Measurements from ENCODE around the gene LRRC56.
A peak's percentile ranks its signal among the peaks of the same experiment; 100 is the strongest.

The LRRC56 gene

GRCh38 chr11:551131-551530, 13.8 kb downstream of the LRRC56 start:
- no peak overlapping the region for H3K9ac ChIP-seq (ENCODE audit: low read depth, low read length)

DNA sequence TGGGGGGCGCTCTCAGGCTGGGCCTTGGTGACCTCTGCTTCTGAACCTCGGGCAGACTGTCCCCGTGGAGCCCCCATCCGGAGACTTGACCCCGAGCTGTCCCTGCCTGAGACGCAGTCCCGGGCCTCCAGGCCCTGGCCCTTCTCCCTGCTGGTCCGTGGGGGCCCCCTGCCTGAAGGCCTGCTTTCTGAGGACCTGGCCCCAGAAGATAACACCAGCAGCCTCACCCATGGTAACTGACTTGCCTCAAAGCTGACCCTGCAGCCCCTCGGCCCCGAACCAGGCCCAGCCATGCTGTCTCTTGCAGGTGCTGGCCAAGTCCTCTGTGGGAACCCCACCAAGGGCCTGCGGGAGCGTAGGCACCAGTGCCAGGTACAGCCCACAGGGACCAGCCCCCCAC, 14.3 kb downstream of the LRRC56 start:
- no peaks in the 10 kb centered on the region for H3K36me3 ChIP-seq (ENCODE audit: control insufficient read depth, insufficient read depth, low read length)
- H3K27ac ChIP-seq (ENCODE audit: low read depth, low read length) = no peak overlapping the region
- H3K27me3 ChIP-seq (ENCODE audit: control insufficient read depth, insufficient read depth, low read length) = peaks cover 12% of the 10 kb centered on the region
- no peaks in the 10 kb centered on the region for H3K4me1 ChIP-seq (ENCODE audit: control insufficient read depth, insufficient read depth, low read length)
- H3K9ac ChIP-seq (ENCODE audit: low read depth, low read length) = no peak overlapping the region
- H3K4me3 ChIP-seq (ENCODE audit: low read depth, low read length) = no peak overlapping the region
- no peaks in the 10 kb centered on the region for H3K9me3 ChIP-seq (ENCODE audit: control insufficient read depth, insufficient read depth, low read length)

More at GRCh38 chr11:551131-551530, 13.8 kb downstream of the LRRC56 start:
- Histone ChIP-seq H3K27me3 (ENCODE audit: control insufficient read depth, insufficient read depth, low read length) (peaks cover 7% of the 10 kb centered on the region), H3K4me1 (ENCODE audit: control insufficient read depth, insufficient read depth, low read length) (no peaks in the 10 kb centered on the region), H3K4me3 (ENCODE audit: low read depth, low read length) (no peak overlapping the region), H3K27ac (ENCODE audit: low read depth, low read length) (no peak overlapping the region), H3K36me3 (ENCODE audit: control insufficient read depth, insufficient read depth, low read length) (no peaks in the 10 kb centered on the region), H3K9me3 (ENCODE audit: control insufficient read depth, insufficient read depth, low read length) (no peaks in the 10 kb centered on the region)

- Histone ChIP-seq H3K36me3 (ENCODE audit: control insufficient read depth, insufficient read depth, low read length) (no peaks in the 10 kb centered on the region), H3K9ac (ENCODE audit: low read depth, low read length) (no peak overlapping the region), H3K27ac (ENCODE audit: low read depth, low read length) (no peak overlapping the region), H3K27me3 (ENCODE audit: control insufficient read depth, insufficient read depth, low read length) (peaks cover 27% of the 10 kb centered on the region), H3K4me1 (ENCODE audit: control insufficient read depth, insufficient read depth, low read length) (no peaks in the 10 kb centered on the region), H3K9me3 (ENCODE audit: control insufficient read depth, insufficient read depth, low read length) (no peaks in the 10 kb centered on the region), H3K4me3 (ENCODE audit: low read depth, low read length) (no peak overlapping the region)
Measured at GRCh38 chr11:553083-553987, 16.0 kb downstream of the LRRC56 start.

- Histone ChIP-seq H3K36me3 (ENCODE audit: control insufficient read depth, insufficient read depth, low read length) (no peaks in the 10 kb centered on the region), H3K9me3 (ENCODE audit: control insufficient read depth, insufficient read depth, low read length) (no peaks in the 10 kb centered on the region), H3K9ac (ENCODE audit: low read depth, low read length) (no peak overlapping the region), H3K4me3 (ENCODE audit: low read depth, low read length) (no peak overlapping the region), H3K27ac (ENCODE audit: low read depth, low read length) (no peak overlapping the region), H3K27me3 (ENCODE audit: control insufficient read depth, insufficient read depth, low read length) (peaks cover 27% of the 10 kb centered on the region), H3K4me1 (ENCODE audit: control insufficient read depth, insufficient read depth, low read length) (no peaks in the 10 kb centered on the region)
Measured at GRCh38 chr11:553988-554340, 16.6 kb downstream of the LRRC56 start.

DNA sequence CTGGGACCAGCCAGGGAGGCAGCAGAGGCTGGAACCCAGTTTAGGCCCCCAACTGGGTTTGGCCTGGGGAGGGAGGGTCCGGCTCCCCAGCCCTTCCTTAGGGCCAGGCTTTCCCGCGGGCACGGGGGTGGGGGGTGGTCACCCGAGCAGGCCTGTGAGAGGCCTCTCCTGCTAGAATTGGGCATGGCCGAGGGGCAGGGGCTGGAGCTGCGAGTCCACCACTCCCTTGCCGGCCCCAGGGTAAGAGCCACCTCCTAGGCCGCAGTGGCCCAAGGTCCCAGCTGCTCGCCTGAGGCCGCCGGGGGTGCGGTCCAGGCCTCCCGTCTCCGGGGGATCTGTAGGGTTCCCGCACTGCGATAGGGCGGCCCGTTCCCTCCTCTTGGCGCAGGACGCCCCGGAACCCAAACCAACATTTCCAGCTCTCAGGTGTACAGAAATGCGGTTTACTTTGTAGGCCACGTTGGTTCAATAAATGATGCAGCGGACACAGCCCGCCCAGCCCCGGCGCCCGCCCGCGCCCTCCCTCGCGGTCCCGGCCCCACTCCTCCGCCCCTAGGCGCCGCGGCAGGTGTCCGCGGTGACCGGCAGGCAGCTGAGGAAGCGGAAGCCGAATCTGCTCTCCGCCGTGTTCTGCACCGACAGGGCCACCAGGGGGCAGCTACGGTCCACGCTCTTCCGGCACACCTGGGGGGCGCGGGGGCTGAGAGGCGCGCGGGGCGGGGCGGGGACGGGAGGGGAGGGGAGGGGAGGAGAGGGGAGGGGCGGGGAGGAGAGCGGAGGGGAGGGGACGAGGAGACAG, 17.3 kb downstream of the LRRC56 start:
- H3K4me1 ChIP-seq (ENCODE audit: control insufficient read depth, insufficient read depth, low read length) = no peaks in the 10 kb centered on the region
- H3K36me3 ChIP-seq (ENCODE audit: control insufficient read depth, insufficient read depth, low read length) = no peaks in the 10 kb centered on the region
- no peak overlapping the region for H3K9ac ChIP-seq (ENCODE audit: low read depth, low read length)
- peak overlapping the region; percentile 28 for H3K27ac ChIP-seq (ENCODE audit: low read depth, low read length)
- peaks cover 27% of the 10 kb centered on the region for H3K27me3 ChIP-seq (ENCODE audit: control insufficient read depth, insufficient read depth, low read length)
- no peaks in the 10 kb centered on the region for H3K9me3 ChIP-seq (ENCODE audit: control insufficient read depth, insufficient read depth, low read length)
- H3K4me3 ChIP-seq (ENCODE audit: low read depth, low read length) = peak overlapping the region; percentile 54

DNA sequence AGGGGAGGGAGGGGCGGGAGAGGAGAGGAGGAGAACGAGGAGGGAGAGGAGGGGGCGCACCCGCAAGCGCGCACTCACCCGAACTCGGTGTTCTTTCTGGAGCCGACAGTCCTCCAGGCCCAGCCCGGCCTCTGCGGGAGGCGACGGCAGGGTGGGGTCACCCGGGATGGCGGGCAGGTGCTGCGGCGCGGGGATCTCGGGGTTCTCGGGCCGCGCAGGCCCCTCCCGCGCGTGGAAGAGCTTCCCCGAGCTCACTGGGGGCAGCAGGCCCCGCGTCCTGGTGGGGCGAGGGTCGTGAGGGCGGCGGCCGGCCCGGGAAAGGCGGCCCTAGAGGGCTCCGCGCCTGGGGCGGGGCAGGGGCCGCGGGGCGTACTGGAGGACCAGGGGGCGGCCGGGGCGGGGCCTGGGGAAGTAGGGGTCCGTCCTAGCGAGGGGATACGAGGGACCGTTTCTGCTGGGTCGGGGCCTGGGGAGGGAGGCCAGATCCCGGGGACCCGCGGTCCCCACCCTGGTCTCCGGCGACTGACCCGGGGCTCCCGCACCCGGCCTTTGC, 18.0 kb downstream of the LRRC56 start:
- peaks cover 27% of the 10 kb centered on the region for H3K27me3 ChIP-seq (ENCODE audit: control insufficient read depth, insufficient read depth, low read length)
- no peaks in the 10 kb centered on the region for H3K36me3 ChIP-seq (ENCODE audit: control insufficient read depth, insufficient read depth, low read length)
- H3K9ac ChIP-seq (ENCODE audit: low read depth, low read length) = no peak overlapping the region
- no peaks in the 10 kb centered on the region for H3K9me3 ChIP-seq (ENCODE audit: control insufficient read depth, insufficient read depth, low read length)
- H3K4me1 ChIP-seq (ENCODE audit: control insufficient read depth, insufficient read depth, low read length) = peaks cover 6% of the 10 kb centered on the region
- H3K27ac ChIP-seq (ENCODE audit: low read depth, low read length) = no peak overlapping the region
- H3K4me3 ChIP-seq (ENCODE audit: low read depth, low read length) = peak overlapping the region; percentile 69

DNA sequence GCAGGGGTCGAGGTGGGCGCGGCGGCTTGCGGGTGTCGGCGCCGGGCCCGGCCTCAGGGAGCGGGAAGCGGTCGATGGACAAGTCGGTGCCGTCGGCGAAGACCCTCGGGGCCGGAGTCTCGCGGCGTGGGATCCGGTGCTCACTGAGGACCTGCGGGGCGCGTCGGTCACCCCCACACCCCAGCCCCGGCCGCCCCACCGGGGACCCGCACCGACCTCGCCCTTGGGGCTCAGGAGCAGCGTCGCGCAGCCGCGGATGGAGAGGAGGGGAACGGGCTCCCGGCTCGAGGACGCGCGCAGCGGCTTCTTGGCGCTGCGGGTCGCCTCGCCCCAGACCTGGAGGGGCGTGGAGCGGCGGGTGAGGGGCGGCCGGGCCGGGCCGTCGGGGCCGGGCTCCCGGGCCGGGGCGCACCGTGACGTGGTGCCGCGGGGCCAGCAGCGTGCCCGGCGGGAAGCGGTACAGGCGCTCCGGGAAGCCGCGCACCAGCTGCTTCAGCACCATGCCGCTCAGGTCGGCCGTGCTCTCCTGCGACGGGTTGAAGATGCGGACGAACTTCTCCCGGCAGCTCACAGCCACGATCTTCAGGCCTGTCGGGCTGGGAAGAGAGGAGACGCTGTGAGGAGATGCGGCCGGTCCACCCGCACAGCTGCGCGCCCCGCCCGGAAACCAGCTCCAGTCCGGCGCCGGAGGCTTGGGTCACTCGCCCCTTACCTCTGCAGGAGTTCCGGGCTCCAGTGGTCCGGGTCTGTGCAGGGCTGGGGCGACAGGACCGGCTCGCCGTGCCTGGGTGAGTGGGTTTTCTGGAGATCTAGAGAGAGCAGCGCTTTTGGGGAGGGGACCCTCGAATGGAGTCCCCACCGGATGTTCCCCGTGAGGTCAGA, 18.7 kb downstream of the LRRC56 start:
- peak overlapping the region; percentile 69 for H3K4me3 ChIP-seq (ENCODE audit: low read depth, low read length)
- peaks cover 6% of the 10 kb centered on the region for H3K4me1 ChIP-seq (ENCODE audit: control insufficient read depth, insufficient read depth, low read length)
- H3K9ac ChIP-seq (ENCODE audit: low read depth, low read length) = no peak overlapping the region
- no peaks in the 10 kb centered on the region for H3K9me3 ChIP-seq (ENCODE audit: control insufficient read depth, insufficient read depth, low read length)
- H3K27me3 ChIP-seq (ENCODE audit: control insufficient read depth, insufficient read depth, low read length) = peaks cover 27% of the 10 kb centered on the region
- no peaks in the 10 kb centered on the region for H3K36me3 ChIP-seq (ENCODE audit: control insufficient read depth, insufficient read depth, low read length)
- H3K27ac ChIP-seq (ENCODE audit: low read depth, low read length) = no peak overlapping the region

- Histone ChIP-seq H3K9me3 (ENCODE audit: control insufficient read depth, insufficient read depth, low read length) (no peaks in the 10 kb centered on the region), H3K9ac (ENCODE audit: low read depth, low read length) (no peak overlapping the region), H3K4me1 (ENCODE audit: control insufficient read depth, insufficient read depth, low read length) (peaks cover 9% of the 10 kb centered on the region), H3K36me3 (ENCODE audit: control insufficient read depth, insufficient read depth, low read length) (no peaks in the 10 kb centered on the region), H3K27me3 (ENCODE audit: control insufficient read depth, insufficient read depth, low read length) (peaks cover 27% of the 10 kb centered on the region), H3K4me3 (ENCODE audit: low read depth, low read length) (peak overlapping the region; percentile 69), H3K27ac (ENCODE audit: low read depth, low read length) (no peak overlapping the region)
Measured at GRCh38 chr11:556662-557256, 19.4 kb downstream of the LRRC56 start.

DNA sequence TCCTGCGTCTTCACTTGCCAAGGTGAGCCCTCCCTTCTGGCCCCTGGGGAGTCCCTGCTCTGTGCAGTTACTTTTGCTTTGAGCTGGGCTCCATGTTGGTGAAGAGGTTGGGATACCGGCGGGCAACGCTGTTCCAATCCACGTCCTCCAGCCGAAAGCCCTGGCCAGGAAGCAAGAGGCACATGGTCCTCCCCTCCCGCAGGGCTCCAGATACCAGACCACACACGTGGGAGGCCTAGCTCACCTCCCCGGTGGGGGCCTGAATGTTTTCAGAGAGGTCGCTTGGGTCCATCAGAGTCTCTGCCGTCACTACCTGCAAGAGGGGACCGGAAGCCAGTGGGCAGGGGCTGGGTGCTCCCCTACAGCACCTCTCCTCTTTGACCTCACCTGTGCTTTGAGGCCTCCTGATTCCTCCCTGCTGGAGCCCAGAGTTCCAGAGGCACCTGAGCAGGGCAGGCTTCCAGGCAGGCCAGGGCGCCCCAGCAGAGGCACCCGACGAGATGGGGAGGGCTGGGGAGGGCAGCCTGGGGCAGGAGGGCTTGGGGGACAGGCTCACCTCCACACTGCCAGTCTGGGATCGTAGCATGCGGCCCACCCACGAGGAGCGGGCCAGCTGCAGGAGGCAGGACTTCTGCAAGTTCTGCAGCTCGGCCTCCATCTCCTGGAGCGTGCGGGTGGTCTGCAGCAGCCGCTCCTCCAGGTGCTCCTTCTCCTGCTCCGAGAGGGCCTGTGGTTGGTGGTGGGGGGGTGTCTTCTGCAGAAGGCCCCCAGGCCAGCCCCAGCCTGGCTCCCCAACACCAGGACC, 20.2 kb downstream of the LRRC56 start:
- Histone ChIP-seq H3K27ac (ENCODE audit: low read depth, low read length) (no peak overlapping the region), H3K9ac (ENCODE audit: low read depth, low read length) (no peak overlapping the region), H3K36me3 (ENCODE audit: control insufficient read depth, insufficient read depth, low read length) (no peaks in the 10 kb centered on the region), H3K27me3 (ENCODE audit: control insufficient read depth, insufficient read depth, low read length) (peaks cover 27% of the 10 kb centered on the region), H3K9me3 (ENCODE audit: control insufficient read depth, insufficient read depth, low read length) (no peaks in the 10 kb centered on the region), H3K4me1 (ENCODE audit: control insufficient read depth, insufficient read depth, low read length) (peaks cover 10% of the 10 kb centered on the region), H3K4me3 (ENCODE audit: low read depth, low read length) (no peak overlapping the region)
